GM19035 (cell line): ENCODE data around the gene ATG14.
"Not testable (repeated sequence)": the region's sequence is repeated elsewhere in the genome, so short reads cannot be mapped to it uniquely, and the experiment has no call there.

Experiments
- ATAC-seq: cut with Tn5 transposase; IDR thresholded peaks from one replicate; pipeline ENCODE4 v1.9.1; 2021; ENCODE audit not compliant: unreplicated experiment

Gene ATG14

DNA sequence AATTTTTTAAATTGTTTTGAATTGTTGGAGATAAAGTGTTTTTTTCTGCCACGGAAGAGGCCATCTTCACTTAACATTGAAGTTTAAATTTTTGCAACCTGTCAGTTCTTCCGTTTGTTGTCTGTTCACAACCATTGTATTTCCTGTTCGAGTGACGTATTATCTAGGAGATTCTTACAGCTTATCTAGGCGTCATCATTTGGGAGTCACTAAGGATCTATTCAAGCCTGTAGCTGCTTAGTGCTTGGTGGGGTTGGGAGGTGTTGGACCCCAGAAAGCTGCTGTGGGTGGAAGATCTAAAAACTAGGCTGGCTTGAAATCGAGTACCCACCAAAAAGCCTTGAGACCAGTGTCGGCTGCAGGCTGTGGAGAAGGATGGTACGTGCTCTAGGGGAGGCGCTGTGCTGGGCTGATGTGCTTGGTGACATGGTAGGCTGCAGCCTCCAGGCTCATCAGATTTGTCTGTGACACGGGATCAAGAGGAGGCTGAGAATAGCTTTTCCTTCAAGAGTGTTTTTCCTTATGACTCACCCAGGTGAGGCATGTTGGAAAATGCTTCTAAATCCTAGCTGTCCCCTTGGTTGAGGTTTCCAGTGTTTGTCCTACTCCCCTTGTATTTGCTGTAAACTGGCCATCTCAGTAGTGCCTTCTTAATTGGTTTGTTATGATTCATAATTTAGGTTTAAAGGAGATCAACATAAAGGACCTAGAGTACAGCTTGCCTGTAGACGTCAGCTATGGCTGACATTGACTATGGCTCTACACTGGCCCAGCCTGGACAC is 57.8 kb downstream of the ATG14 start:
- no peak for ATAC-seq

DNA sequence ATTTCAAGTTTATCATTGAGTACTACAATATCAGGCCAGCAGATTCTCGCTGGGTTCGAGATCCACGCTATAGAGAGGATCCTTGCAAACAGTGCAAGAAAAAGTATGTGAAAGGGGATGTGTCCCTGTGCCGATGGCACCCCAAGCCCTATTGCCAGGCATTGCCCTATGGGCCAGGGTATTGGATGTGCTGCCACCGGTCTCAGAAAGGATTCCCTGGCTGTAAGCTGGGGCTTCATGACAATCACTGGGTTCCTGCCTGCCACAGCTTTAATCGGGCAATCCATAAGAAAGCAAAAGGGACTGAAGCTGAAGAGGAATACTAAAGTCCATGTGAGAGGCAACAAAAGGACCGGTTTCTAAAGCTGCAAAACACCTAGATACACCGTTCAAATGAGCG is 59.4 kb downstream of the ATG14 start:
- no peak for ATAC-seq

DNA sequence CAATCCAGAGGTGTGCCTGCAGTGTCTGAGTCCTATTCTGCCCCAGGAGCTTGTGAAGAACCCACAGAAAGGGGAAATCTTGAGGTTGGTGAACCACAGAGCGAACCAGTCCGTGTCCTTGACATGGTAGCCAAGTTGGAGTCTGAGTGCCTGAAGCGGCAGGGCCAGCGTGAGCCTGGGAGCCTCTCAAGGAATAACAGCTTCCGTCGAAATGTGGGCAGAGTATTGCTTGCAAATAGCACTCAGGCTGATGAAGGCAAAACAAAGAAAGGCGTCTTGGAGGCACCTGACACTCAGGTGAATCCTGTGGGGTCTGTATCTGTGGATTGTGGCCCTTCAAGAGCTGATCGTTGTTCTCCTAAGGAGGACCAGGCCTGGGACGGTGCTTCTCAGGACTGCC is 60.5 kb downstream of the ATG14 start:
- ATAC-seq, result no peak

DNA sequence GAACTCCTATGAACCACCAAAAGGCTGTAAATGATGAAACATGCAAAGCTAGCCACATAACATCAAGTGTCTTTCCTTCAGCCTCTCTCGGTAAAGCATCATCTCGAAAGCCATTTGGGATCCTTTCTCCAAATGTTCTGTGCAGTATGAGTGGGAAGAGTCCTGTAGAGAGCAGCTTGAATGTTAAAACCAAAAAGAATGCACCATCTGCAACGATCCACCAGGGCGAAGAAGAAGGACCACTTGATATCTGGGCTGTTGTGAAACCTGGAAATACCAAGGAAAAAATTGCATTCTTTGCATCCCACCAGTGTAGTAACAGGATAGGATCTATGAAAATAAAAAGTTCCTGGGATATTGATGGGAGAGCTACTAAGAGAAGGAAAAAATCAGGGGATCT is 61.2 kb downstream of the ATG14 start:
- ATAC-seq, result no peak

DNA sequence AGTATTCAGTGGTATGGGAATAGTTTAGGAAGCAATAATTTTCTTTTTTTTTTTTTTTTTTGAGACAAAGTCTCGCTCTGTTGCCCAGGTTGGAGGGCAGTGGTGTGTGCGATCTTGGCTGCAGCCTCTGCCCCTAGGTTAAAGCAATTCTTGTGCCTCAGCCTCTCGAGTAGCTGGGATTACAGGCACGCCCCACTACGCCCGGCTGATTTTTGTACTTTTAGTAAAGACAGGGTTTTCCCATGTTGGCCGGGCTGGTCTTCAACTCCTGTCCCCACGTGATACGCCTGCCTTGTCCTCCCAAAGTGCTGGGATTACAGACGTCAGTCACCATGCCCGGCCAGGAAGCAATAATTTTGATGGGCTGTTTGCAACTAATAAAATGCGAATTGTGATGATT is 62.1 kb downstream of the ATG14 start:
- no peak for ATAC-seq

DNA sequence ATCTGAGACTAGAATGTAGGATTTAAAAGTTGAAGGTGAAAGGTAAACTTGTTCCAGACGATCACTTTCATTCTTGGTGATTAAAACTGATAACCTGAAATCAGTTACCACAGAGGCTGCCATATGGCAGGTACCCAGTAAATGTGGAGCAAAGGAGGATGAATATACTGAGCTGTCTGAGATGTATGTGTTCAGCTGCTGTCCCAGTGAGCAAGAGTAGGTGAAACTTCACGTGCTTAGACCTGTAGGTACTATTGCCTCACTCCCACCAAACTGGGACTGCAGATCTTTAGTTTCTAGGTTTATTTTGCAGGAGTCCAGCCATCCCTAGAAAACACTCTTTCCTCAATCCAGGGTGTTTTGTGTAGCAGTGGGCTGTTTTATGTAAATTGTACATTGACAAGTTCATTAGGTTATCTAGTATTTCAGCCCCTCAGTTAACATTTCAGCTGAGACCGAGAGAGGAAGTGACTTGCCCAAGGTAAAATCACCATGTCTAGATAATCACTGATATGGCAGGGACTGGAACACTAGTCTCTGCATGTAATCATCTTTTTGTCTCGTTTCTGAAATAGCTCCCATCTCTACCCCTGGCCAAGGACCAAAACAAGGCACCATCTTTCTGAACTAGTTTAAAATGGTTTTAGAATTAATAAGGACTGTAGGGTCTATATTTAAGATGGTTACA is 62.7 kb downstream of the ATG14 start:
- ATAC-seq, result peak; percentile 56

DNA sequence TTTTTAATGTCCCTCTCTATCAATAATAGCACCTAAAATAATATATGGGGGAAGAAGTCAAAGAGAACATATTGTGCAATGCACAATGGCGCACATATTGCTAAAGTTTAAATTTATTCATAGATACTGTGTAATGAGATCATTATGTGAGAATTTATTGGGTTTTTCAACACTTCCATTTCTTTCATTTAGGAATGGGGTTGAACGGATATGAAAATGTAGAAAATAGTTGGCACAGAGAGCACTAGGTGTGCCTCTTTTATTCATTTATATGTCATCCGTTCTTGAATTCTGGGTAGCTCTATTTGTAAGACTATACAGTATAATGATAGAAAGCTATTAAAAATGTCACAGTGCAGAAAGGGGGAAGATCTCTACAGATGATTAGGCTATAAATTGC is 63.9 kb downstream of the ATG14 start:
- ATAC-seq, result no peak

DNA sequence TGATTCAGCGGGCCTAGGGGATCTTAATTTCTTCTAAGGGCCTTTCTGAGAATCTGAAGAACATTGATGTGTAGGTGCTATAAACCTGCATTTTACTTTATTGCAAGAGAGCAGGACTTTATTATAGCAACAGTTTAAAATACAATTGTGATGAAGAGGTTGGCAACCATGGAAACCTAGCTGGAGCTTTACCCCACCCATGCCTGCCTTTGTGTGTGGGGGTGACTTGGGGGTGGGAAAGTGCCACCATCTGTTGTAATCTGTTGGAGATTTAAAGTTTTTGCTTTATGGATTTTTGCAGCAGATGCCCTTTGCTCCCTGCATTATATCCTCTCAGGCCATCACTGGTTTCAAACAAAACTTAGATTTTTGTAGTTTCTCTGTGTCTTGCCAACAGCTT is 64.6 kb downstream of the ATG14 start:
- no peak for ATAC-seq

DNA sequence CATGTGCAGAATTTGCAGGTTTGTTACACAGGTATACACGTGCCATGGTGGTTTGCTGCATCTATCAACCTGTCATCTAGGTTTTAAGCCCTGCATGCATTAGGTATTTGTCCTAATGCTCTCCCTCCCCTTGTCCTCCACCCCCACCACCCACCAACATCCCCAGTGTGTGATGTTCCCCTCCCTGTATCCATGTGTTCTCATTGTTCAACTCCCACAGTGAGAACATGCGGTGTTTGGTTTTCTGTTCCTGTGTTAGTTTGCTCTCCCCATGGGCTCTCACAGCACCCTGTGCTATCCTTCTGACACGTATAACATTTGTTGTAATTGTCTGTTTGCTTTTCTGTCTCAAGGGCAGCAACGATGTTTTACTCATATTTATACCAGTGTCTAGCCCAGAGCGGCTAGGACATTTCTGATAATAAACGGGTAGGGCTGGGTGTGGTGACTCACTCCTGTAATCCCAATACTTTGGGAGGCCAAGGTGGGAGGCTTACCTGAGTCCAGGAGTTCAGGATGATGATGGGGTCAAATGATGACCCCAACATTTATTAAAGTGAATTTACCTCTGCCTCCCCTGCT is 67.0 kb downstream of the ATG14 start:
- ATAC-seq, result not testable (repeated sequence)

DNA sequence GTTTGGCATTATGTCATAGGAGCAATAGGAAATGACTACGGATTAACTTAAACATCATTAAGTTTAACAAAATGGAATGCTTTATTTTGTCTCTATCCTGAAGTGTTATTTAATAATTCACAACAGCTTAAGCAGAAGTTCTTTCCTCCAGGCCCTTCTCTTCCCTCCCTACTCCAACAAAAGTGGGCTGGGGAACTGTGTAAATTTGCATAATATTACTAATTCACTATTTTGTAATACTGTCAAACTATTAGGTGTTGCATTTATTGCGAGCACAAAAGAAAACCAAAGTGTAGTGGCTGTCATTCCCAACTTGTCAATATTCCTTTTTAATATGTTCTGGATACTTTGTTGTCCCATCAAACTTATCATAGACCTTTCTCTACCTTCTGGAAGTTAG is 69.8 kb downstream of the ATG14 start:
- ATAC-seq, result no peak

DNA sequence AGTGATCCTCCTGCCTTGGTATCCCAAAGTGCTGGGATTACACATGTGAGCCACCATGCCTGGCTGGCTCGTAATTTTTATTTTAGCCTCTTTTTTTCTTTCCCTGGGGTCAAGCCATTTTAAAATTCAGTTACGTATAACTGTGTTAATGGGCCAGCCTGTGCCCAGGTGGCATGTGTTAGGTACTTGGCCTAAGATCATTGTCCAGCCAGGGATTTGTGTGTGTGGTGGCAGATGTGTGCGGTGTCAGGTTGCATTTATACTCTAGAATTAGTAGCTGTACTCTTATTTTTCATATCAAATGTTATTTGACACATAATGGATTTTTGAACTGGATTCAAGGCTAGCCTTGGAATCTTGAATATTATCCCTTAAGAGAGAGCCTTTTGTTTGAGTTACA is 71.1 kb downstream of the ATG14 start:
- no peak for ATAC-seq

DNA sequence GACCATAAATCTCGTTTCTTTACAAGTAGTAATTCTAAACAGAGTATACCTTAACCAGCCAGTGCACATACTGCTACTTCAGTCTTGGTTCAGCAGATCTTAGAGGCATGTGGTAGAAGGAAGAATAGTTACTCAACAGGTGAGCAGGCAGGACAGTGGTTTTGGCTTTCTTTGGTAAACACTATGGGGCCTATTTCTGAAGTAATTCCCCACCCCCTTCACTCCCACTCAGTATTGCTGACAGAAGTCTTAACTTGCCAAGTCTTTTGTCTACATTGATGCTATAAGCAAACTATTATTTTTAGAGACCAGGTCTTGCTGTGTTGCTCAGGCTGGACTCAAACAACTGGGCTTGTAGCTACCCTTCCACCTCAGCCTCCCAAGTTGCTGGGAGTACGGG is 71.9 kb downstream of the ATG14 start:
- peak; percentile 71 for ATAC-seq

DNA sequence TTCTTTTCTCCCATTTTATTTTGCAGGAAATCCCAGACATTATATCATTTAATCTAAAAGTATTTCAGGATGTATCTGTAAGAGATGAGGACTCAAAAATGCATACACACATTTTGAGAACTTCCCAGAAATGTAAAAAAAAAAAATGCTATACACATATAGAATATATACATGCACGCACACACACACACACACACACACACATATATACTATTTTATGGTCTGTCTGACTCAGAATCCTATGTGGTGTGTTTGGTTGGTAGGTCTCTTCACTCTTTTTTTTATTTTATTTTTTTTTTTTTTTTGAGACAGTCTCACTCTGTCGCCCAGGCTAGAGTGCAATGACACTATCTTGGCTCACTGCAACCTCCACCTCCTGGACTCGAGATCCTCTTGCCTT is 74.9 kb downstream of the ATG14 start:
- ATAC-seq, result no peak

DNA sequence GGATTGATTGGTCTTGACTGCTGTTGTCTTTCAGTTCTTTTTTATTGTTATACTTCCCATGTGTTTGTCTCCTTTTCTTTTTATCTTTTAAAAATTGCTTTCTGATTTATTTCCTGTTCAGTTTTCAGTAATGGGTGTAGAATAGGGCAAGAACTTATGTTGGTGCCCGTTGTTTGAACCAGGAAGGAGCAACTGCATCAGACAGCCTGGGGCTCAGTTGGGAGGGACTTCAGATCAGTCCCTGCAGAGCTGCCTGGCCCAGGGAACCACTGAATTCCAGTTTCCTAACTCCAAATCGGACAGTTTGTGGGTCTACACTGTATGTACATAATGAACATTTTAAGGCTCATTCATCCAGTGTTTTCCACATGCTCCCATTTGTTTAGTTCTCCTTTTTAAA is 75.5 kb downstream of the ATG14 start:
- ATAC-seq, result no peak

DNA sequence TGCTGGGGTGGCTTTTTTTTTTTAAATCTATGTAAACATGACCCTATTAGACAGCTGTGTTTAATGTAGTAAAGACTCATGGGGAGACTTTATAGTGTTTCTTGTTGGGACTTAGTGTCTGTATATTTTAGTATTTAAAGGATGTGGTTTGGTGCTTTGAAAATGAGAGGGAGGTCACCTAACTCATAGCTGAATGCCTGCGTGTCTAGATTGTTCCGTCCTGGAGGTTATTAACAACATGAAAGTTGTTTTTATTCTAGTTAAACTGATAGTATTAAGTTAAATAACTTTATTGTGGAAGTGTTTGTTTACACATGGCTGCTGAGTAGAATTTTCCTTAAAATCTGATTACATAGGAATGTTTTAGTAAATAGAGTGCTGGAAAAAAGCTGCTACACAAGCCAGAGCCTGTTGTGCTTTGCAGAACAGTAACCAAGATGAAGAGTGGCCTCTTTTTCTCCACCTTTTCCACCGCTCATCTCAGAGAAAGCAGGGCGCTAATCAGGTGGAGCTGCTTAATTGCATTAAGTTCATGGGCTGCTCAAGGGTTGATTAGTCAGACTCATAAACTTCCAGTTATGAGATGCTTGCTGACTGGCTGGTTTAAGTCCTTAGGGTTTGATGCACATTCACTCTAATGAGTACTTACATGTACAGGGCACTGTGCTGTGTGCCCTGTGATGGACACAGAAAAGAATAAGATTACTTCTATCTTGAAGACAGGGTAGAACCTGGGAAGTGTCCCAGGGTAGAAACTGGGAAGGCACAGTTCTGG is 77.7 kb downstream of the ATG14 start:
- ATAC-seq, result peak; percentile 46

DNA sequence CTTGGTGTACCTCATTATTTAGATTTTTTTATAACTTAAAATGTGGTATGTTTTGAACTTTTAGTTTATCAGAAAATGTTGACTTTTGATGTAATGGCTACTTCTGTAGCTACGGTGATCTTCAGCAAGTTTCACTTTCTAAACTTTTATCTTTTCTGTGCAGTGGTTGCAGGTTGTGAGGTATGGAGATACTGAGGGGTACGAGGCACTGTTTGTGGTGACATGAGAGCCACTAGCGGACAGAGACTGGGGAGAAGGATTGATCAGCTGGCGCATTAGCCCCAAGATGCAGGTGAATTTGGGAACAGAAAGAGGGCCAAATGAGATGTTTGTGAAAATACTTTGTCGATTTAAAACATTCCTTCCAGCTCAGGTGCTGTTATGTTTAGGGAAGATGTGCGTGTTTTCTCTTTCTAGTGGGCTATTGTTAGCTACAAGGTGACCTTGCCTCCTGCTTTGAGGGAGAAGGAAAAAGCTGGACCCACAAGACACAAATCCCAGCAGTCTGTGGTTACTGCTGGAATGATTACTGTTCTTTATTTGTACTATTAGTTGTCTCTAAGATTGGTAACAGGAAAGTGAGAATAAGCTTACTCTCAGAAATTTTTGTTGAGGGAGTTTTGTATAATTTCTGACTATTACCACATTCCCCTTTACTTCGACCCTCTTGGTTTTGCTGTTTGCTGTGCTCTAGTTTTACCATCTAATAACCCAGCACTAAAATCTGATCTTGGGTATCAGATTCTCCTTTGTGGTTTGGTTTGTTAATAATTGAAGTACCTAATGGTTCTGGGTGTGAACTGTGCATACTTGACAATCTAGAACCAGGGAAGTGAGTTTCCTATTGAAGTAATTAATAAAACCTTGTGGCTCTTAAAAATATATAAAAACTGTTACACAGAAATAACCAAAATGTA is 78.7 kb downstream of the ATG14 start:
- ATAC-seq, result peak; percentile 59

DNA sequence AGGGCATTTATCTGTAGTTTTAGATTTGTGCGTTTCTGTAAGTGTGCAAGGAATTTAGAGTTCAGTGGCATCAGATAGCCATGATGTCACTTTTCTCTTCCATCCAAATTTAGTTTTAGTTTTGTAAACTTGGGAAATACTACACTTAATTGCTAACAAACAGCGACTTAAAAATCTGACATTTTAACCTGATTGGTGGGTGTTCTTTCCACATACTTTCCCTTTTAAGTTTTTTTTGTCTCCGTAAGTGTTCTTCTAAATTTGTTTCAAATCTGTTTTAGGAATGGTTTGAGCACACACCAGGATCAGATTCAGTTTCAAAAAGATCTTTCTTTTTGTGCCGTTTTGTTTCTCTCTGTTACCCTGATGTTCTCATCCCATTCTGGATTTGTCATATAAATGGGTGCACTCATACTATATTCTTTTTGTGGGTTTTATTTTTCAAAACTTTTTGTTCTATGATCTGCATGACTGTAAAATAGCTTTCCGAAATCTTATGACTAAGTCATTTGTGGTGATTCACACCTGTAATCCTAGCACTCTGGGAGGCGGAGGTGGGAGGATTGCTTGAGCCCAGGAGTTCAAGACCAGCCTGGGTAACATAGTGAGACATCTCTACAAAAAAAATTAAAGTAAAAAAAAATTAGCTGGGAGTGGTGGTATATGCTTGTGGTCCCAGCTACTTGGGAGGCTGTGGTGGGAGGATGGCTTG is 81.5 kb downstream of the ATG14 start:
- ATAC-seq, result no peak

DNA sequence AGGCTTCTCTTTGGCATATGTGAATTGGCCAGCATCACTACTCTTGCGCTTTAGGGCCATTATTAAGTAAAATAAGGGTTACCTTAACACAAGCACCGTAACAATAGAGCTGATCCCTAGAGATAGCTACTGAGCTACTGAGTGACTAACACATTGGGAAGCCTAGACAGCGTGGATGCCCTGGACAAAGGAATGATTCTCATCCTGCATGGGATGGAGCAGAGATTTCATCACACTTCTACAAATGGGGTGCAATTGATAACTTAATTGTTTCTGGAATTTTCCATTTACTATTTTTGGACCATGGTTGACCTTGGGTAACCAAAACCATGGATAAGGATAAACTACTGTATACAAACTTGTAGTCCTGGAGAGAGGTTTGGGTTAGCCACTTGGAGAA is 83.3 kb downstream of the ATG14 start:
- ATAC-seq, result no peak

DNA sequence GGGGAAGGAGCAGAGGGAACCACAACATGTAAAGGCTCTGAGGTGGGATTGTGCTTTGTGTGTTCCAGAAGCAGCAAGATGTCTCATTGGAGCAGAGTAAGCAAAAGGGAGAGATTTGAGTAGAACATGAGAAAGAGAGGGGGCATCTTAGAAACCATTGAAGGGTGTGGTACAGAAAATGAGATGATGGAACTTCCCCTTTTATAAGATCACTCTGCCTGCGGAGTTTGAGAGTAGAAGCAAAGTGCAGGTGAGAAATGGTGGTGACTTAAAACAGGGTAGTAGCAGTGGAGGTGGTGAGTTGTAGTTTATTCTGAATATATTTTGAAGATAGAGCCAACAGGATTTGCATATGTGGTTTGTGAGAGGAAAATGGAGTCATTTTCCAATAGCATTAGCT is 84.5 kb downstream of the ATG14 start:
- ATAC-seq, result peak; percentile 78

DNA sequence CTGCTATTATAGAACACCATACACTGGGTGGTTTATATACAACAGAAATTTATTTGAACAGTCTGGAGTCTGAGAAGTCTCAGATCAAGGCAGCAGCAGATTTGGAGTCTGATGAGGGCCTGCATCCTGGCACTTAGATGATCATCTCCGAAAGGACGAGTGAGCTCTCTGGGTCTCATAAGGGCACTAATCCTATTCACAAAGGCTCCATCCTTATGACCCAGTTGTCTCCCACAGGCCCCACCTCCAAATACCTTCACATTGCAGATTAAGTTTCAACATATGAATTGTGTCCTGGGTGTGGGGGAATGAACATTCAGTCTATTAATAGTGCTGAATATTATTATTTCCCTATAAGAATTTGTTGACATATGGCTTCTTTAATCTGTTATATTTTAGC is 86.8 kb downstream of the ATG14 start:
- no peak for ATAC-seq
